ENCODE results near the gene NAT14.

Gene NAT14

GRCh38 chr19:55519451-55520311 lies 34.7 kb downstream of the NAT14 start:
- DNase-seq (ENCODE audit: extremely low read depth, low read depth): peak; percentile 19
- no peak for TF ChIP-seq CTCF (IDR thresholded peaks at IDR 0.05; ENCODE audit: low read depth, low read length)

GRCh38 chr19:55520691-55521292 lies 35.8 kb downstream of the NAT14 start:
- TF ChIP-seq CTCF (IDR thresholded peaks at IDR 0.05; ENCODE audit: low read depth, low read length): no peak
- no peak for DNase-seq (ENCODE audit: extremely low read depth, low read depth)

- DNase-seq (ENCODE audit: extremely low read depth, low read depth): no peak
- TF ChIP-seq CTCF (IDR thresholded peaks at IDR 0.05; ENCODE audit: low read depth, low read length): no peak
These were observed 40.5 kb downstream of the NAT14 start for GRCh38 chr19:55525289-55526101.

GRCh38 chr19:55526216-55527196 lies 41.5 kb downstream of the NAT14 start:
- peak; percentile 16 for DNase-seq (ENCODE audit: extremely low read depth, low read depth)
- no peak for TF ChIP-seq CTCF (IDR thresholded peaks at IDR 0.05; ENCODE audit: low read depth, low read length)

- DNase-seq (ENCODE audit: extremely low read depth, low read depth): no peak
- TF ChIP-seq CTCF (IDR thresholded peaks at IDR 0.05; ENCODE audit: low read depth, low read length): no peak
These were observed 42.4 kb downstream of the NAT14 start for GRCh38 chr19:55527197-55528029.

All from AG09319 (cell line).